GM12878 (cell line): ENCODE measurements around the gene NRN1L. TPM values are rescaled to one million over a fixed set of nuclear protein-coding genes. Genes with fewer than 3 reads are reported as not detected.

Experiments
- ATAC-seq: fragments of 200-7000 bp; cut with Tn5 transposase; 3 replicates; pipeline ENCODE4 v1.9.1; 2020; ENCODE audit warnings: mild to moderate bottlenecking, moderate library complexity
- BruUV-seq: library from RNA; stranded (reverse); fragments of 400-500 nt; replicated peaks from 2 replicates; lab custom pipeline; 2021; lab: Mats Ljungman, UMichigan
- CTCF ChIA-PET: fragments of 300-600 bp; sonication (Branson Sonifier 250); formaldehyde crosslinking; extraction: SDS; loops from one replicate; lab custom pipeline; 2021; ENCODE audit warnings: inconsistent platforms; lab: Yijun Ruan, JAX
- POLR2A ChIA-PET: fragments of 350-600 bp; formaldehyde crosslinking; extraction: SDS; loops from one replicate; lab custom pipeline; 2021; ENCODE audit warnings: inconsistent platforms; lab: Charles Lee
- RAD21 ChIA-PET: fragments of 300-600 bp; sonication (Branson Sonifier 250); formaldehyde crosslinking; loops from one replicate; lab custom pipeline; 2023; ENCODE audit warnings: antibody characterized with exemption; ENCODE audit not compliant: unreplicated experiment; lab: Charles Lee
- SMC1A ChIA-PET: fragments of 300-600 bp; sonication (Branson Sonifier 250); formaldehyde crosslinking; loops from one replicate; lab custom pipeline; 2023; ENCODE audit not compliant: unreplicated experiment, uncharacterized antibody; lab: Charles Lee
- DNase-seq: peaks from one replicate; pipeline ENCODE4 v3.0.0-alpha.2; 2011; ENCODE audit warnings: low read depth, low spot score
- FAIRE-seq: peaks from 3 replicates; lab custom pipeline; 2011; peaks lifted over from hg19 to GRCh38; lab: Jason Lieb, UNC
- H2AFZ ChIP-seq: 2 replicates; pipeline ENCODE4 v1.6.0; 2011; ENCODE audit warnings: low read depth, low read length, control low read depth; ENCODE audit not compliant: control insufficient read depth
- H3K27ac ChIP-seq: 2 replicates; pipeline ENCODE4 v1.5.1; 2011; ENCODE audit warnings: control low read depth; ENCODE audit not compliant: control insufficient read depth, insufficient read depth
- H3K27me3 ChIP-seq, 2 experiments: replicated peaks in 1 of 2; 2 replicates each; pipeline versions ENCODE4 v1.6.0 to v1.6.1; 2011; ENCODE audit warnings: low read length in 1 of 2; ENCODE audit not compliant: control insufficient read depth in 2 of 2, insufficient read depth in 2 of 2
- H3K36me3 ChIP-seq, 2 experiments: 2 replicates each; pipeline ENCODE4 v1.5.1; 2011; ENCODE audit warnings: low read length in 1 of 2; ENCODE audit not compliant: control insufficient read depth in 2 of 2, insufficient read depth in 2 of 2
- H3K4me1 ChIP-seq: 2 replicates; pipeline ENCODE4 v1.6.1; 2011; ENCODE audit warnings: mild to moderate bottlenecking, low read length, moderate library complexity, mixed read lengths; ENCODE audit not compliant: control insufficient read depth, insufficient read depth
- H3K4me2 ChIP-seq: 2 replicates; pipeline ENCODE4 v1.6.0; 2011; ENCODE audit warnings: control low read depth; ENCODE audit not compliant: control insufficient read depth, insufficient read depth
- H3K4me3 ChIP-seq: fragments of 200-600 bp; sonication (generic); 2 replicates; pipeline ENCODE4 v1.5.1; 2016
- H3K79me2 ChIP-seq: 2 replicates; pipeline ENCODE4 v1.6.0; 2011; ENCODE audit warnings: low read length; ENCODE audit not compliant: control insufficient read depth, insufficient read depth
- H3K9ac ChIP-seq: 2 replicates; pipeline ENCODE4 v1.8.0; 2011; ENCODE audit warnings: low read length, control low read depth, mixed read lengths; ENCODE audit not compliant: control insufficient read depth, insufficient read depth
- H3K9me3 ChIP-seq: replicated peaks from 3 replicates; pipeline ENCODE4 v1.5.1; 2011; ENCODE audit warnings: mild to moderate bottlenecking, low read length; ENCODE audit not compliant: control insufficient read depth, insufficient read depth
- H4K20me1 ChIP-seq: 2 replicates; pipeline ENCODE4 v1.6.0; 2011; ENCODE audit not compliant: control insufficient read depth, insufficient read depth
- HDGF ChIP-seq: fragments of 450-650 bp; IDR thresholded peaks from 2 replicates; pipeline ENCODE4 v1.6.1; 2016; ENCODE audit warnings: antibody characterized with exemption
- MTA3 ChIP-seq: IDR thresholded peaks from 2 replicates; pipeline ENCODE4 v1.6.1; 2012; ENCODE audit warnings: low read length, inconsistent platforms, borderline replicate concordance
- NR2F1 ChIP-seq: fragments of 450-650 bp; conservative IDR thresholded peaks from 2 replicates; pipeline ENCODE4 v1.6.1; 2017; ENCODE audit warnings: mild to moderate bottlenecking
- PAX5 ChIP-seq: IDR thresholded peaks from 2 replicates; pipeline ENCODE4 v1.6.1; 2011; ENCODE audit warnings: low read depth, low read length, borderline replicate concordance
- POLR2AphosphoS5 ChIP-seq: IDR thresholded peaks from 2 replicates; pipeline ENCODE4 v1.6.1; 2011; ENCODE audit warnings: mild to moderate bottlenecking, low read length, inconsistent platforms
- SPI1 ChIP-seq: IDR thresholded peaks from 2 replicates; pipeline ENCODE4 v1.6.1; 2011; ENCODE audit warnings: low read depth, mild to moderate bottlenecking, low read length, moderate library complexity, borderline replicate concordance; ENCODE audit not compliant: insufficient read depth
- ZNF207 ChIP-seq: fragments of 450-650 bp; IDR thresholded peaks from 2 replicates; pipeline ENCODE4 v1.6.1; 2014; ENCODE audit warnings: antibody characterized with exemption, mild to moderate bottlenecking, borderline replicate concordance
- ZNF217 ChIP-seq: fragments of 450-650 bp; IDR thresholded peaks from 2 replicates; pipeline ENCODE4 v1.6.1; 2017; ENCODE audit warnings: antibody characterized with exemption, mild to moderate bottlenecking
- WGBS: methylation state at CpG from one replicate; pipeline ENCODE4 v1.1.6; 2016; ENCODE audit warnings: low lambda C conversion rate; ENCODE audit not compliant: insufficient replicate concordance, insufficient coverage; ENCODE audit errors: missing lambda C conversion rate; 5-methylcytosine and 5-hydroxymethylcytosine counted together
- in situ Hi-C: fragments of 300-500 bp; cut with MboI; formaldehyde crosslinking; loops from 9 replicates; pipeline ENCODE4 v1.14.3; 2018; ENCODE audit warnings: mixed read lengths
- intact Hi-C: fragments of 100-400 bp; cut with micrococcal nuclease; formaldehyde crosslinking; loops from one replicate; pipeline ENCODE4 v1.14.2; 2022; ENCODE audit not compliant: unreplicated experiment
- polyA plus RNA-seq, 11 experiments: library from polyadenylated mRNA; depleted of rRNA in 4 of 11; unstranded in 6 of 11; stranded (reverse) in 5 of 11; fragments of >200 nt; fragmentation: Nextera tagmentation in 4 of 11; fragmentation: Illumina TruSeq in 1 of 11; extraction: Ambion mirVana in 4 of 11; extraction: Trizol in 1 of 11; gene quantifications; 1 replicate in 1 of 11; 2 replicates in 10 of 11; pipeline versions ENCODE4 v1.2.1 to v1.2.3, GENCODE V29; 2011 to 2016; ENCODE audit warnings: inconsistent platforms in 2 of 11, missing spikeins in 2 of 11, low read depth in 1 of 11
- total RNA-seq, 4 experiments: library from RNA; depleted of rRNA in 3 of 4; stranded (reverse); fragments of >200 nt in 3 of 4; fragmentation: Illumina TruSeq in 1 of 4; extraction: Trizol in 1 of 4; gene quantifications; 2 replicates each; pipeline versions ENCODE4 v1.2.1 to v1.2.3, GENCODE V29; 2013 to 2021
- TF ChIP-seq, protein P1 (sequence below): fragments of 450-650 bp; IDR thresholded peaks from 2 replicates; pipeline ENCODE4 v1.6.1; 2017; ENCODE audit warnings: mild to moderate bottlenecking, low read depth, inconsistent platforms; ENCODE audit not compliant: poor library complexity, severe bottlenecking
- TF ChIP-seq, protein P2 (sequence below): fragments of 450-650 bp; IDR thresholded peaks from 2 replicates; pipeline ENCODE4 v1.6.1; 2017; ENCODE audit warnings: mild to moderate bottlenecking
- TF ChIP-seq, protein P3 (sequence below): fragments of 450-650 bp; IDR thresholded peaks from 2 replicates; pipeline ENCODE4 v1.6.1; 2017; ENCODE audit warnings: mild to moderate bottlenecking, moderate library complexity

Gene NRN1L
- total and polyA plus RNA-seq, 10 of the 15 experiments (the other 5 are each of a cell fraction or from before 2014, with no cell fraction given) = 0.11 to 0.99 (median 0.28) TPM; not detected in 3

DNA sequence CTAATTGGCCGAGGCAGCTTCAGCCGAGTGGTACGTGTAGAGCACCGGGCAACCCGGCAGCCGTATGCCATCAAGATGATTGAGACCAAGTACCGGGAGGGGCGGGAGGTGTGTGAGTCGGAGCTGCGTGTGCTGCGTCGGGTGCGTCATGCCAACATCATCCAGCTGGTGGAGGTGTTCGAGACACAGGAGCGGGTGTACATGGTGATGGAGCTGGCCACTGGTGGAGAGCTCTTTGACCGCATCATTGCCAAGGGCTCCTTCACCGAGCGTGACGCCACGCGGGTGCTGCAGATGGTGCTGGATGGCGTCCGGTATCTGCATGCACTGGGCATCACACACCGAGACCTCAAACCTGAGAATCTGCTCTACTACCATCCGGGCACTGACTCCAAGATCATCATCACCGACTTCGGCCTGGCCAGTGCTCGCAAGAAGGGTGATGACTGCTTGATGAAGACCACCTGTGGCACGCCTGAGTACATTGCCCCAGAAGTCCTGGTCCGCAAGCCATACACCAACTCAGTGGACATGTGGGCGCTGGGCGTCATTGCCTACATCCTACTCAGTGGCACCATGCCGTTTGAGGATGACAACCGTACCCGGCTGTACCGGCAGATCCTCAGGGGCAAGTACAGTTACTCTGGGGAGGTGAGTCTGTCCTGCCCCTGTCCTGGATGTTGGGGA, 24.5 kb downstream of the NRN1L start:
- in situ Hi-C loops (no loop called here), intact Hi-C loops (no loop called here)
- Histone ChIP-seq H3K9me3 (no peaks in the 10 kb centered on the region), H4K20me1 (no peaks in the 10 kb centered on the region; the same call in 1 of the 2 replicates), H3K4me3 (no peak overlapping the region), H3K79me2 (no peaks in the 10 kb centered on the region), H3K27me3 (no peaks in the 10 kb centered on the region), H3K9ac (no peak overlapping the region), H3K36me3 (peaks cover 1 to 7% of the 10 kb centered on the region in 2 experiments; a peak in 2 of 4 replicates), H3K4me2 (no peak overlapping the region), H3K27ac (no peak overlapping the region), H3K4me1 (0 out of 2 replicates have a peak, but pooled peaks cover 3% of the 10 kb centered on the region), H2AFZ (no peak overlapping the region)
- FAIRE-seq (no peak), DNase-seq (no peak), ATAC-seq (no peak)
- WGBS = over 99% methylated on average over 36 of the region's 36 CpGs
- BruUV-seq = no TSS peak
- SMC1A ChIA-PET = no interaction called here
- POLR2A ChIA-PET = interaction anchor here (0.6 kb wide), 1 partner anchor 177 kb away, joined by 3 read pairs; no protein-coding TSS in a partner anchor
- TF ChIP-seq NR2F1 (no peak), MTA3 (no peak), ZNF207 (no peak), PAX5 (no peak), SPI1 (no peak), ZNF217 (no peak), POLR2AphosphoS5 (no peak), HDGF (no peak)
- TF ChIP-seq, protein P1, sequence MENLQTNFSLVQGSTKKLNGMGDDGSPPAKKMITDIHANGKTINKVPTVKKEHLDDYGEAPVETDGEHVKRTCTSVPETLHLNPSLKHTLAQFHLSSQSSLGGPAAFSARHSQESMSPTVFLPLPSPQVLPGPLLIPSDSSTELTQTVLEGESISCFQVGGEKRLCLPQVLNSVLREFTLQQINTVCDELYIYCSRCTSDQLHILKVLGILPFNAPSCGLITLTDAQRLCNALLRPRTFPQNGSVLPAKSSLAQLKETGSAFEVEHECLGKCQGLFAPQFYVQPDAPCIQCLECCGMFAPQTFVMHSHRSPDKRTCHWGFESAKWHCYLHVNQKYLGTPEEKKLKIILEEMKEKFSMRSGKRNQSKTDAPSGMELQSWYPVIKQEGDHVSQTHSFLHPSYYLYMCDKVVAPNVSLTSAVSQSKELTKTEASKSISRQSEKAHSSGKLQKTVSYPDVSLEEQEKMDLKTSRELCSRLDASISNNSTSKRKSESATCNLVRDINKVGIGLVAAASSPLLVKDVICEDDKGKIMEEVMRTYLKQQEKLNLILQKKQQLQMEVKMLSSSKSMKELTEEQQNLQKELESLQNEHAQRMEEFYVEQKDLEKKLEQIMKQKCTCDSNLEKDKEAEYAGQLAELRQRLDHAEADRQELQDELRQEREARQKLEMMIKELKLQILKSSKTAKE = no peak
- TF ChIP-seq, protein P2, sequence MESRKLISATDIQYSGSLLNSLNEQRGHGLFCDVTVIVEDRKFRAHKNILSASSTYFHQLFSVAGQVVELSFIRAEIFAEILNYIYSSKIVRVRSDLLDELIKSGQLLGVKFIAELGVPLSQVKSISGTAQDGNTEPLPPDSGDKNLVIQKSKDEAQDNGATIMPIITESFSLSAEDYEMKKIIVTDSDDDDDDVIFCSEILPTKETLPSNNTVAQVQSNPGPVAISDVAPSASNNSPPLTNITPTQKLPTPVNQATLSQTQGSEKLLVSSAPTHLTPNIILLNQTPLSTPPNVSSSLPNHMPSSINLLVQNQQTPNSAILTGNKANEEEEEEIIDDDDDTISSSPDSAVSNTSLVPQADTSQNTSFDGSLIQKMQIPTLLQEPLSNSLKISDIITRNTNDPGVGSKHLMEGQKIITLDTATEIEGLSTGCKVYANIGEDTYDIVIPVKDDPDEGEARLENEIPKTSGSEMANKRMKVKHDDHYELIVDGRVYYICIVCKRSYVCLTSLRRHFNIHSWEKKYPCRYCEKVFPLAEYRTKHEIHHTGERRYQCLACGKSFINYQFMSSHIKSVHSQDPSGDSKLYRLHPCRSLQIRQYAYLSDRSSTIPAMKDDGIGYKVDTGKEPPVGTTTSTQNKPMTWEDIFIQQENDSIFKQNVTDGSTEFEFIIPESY = no peak
- TF ChIP-seq, protein P3, sequence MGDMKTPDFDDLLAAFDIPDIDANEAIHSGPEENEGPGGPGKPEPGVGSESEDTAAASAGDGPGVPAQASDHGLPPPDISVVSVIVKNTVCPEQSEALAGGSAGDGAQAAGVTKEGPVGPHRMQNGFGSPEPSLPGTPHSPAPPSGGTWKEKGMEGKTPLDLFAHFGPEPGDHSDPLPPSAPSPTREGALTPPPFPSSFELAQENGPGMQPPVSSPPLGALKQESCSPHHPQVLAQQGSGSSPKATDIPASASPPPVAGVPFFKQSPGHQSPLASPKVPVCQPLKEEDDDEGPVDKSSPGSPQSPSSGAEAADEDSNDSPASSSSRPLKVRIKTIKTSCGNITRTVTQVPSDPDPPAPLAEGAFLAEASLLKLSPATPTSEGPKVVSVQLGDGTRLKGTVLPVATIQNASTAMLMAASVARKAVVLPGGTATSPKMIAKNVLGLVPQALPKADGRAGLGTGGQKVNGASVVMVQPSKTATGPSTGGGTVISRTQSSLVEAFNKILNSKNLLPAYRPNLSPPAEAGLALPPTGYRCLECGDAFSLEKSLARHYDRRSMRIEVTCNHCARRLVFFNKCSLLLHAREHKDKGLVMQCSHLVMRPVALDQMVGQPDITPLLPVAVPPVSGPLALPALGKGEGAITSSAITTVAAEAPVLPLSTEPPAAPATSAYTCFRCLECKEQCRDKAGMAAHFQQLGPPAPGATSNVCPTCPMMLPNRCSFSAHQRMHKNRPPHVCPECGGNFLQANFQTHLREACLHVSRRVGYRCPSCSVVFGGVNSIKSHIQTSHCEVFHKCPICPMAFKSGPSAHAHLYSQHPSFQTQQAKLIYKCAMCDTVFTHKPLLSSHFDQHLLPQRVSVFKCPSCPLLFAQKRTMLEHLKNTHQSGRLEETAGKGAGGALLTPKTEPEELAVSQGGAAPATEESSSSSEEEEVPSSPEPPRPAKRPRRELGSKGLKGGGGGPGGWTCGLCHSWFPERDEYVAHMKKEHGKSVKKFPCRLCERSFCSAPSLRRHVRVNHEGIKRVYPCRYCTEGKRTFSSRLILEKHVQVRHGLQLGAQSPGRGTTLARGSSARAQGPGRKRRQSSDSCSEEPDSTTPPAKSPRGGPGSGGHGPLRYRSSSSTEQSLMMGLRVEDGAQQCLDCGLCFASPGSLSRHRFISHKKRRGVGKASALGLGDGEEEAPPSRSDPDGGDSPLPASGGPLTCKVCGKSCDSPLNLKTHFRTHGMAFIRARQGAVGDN = no peak
- RAD21 ChIA-PET = no interaction called here
- CTCF ChIA-PET = interaction anchor here (0.5 to 1.6 kb wide), 3 partner anchors 25 to 333 kb away, joined by 3 to 5 read pairs (median 4); no protein-coding TSS in a partner anchor
